K562 (cell line): Measurements from ENCODE around the gene PCDH9. TPM values are rescaled to one million over a fixed set of nuclear protein-coding genes. Genes with fewer than 3 reads are reported as not detected.

Experiments
- ATF1 ChIP-seq, 2 experiments: fragments of 450-650 bp in 1 of 2; IDR thresholded peaks; 2 replicates each; pipeline ENCODE4 v1.6.1; 2016; ENCODE audit warnings: missing compliant biosample characterization in 1 of 2, missing genetic modification characterization in 1 of 2
- ATF7 ChIP-seq: fragments of 450-650 bp; IDR thresholded peaks from 2 replicates; pipeline ENCODE4 v1.7.1; 2014; ENCODE audit warnings: mild to moderate bottlenecking, moderate library complexity
- BHLHE40 ChIP-seq: IDR thresholded peaks from 2 replicates; pipeline ENCODE4 v1.6.1; 2011; ENCODE audit warnings: low read length, improper control_type of control experiment
- CBX1 ChIP-seq: sonication (generic); IDR thresholded peaks from 2 replicates; pipeline ENCODE4 v1.6.1; 2016; ENCODE audit warnings: antibody characterized with exemption, low read depth, mild to moderate bottlenecking
- CREBBP ChIP-seq: IDR thresholded peaks from one replicate; pipeline ENCODE4 v1.6.1; 2012; ENCODE audit warnings: low read depth, mild to moderate bottlenecking, control low read depth, inconsistent platforms, low read length
- EWSR1 ChIP-seq: fragments of 450-650 bp; IDR thresholded peaks from 2 replicates; pipeline ENCODE4 v1.6.1; 2018; ENCODE audit warnings: borderline replicate concordance, mild to moderate bottlenecking, low read depth, moderate library complexity; ENCODE audit not compliant: partially characterized antibody
- HNRNPLL ChIP-seq: fragments of 200-400 bp; formaldehyde crosslinking; IDR thresholded peaks from 2 replicates; pipeline ENCODE4 v1.6.1; 2017; ENCODE audit warnings: low read length, low read depth, mild to moderate bottlenecking; ENCODE audit not compliant: poor library complexity, severe bottlenecking
- LARP7 ChIP-seq: fragments of 450-650 bp; IDR thresholded peaks from 2 replicates; pipeline ENCODE4 v1.6.1; 2016
- MAZ ChIP-seq, 2 experiments: fragments of 450-650 bp in 1 of 2; sonication (generic) in 1 of 2; formaldehyde crosslinking; IDR thresholded peaks in 1 of 2; conservative IDR thresholded peaks in 1 of 2; 2 replicates each; pipeline versions ENCODE4 v1.4.0 to v1.5.0; 2020; ENCODE audit warnings: mild to moderate bottlenecking in 1 of 2, missing genetic modification reagents in 1 of 2
- NCOA1 ChIP-seq: fragments of 450-650 bp; IDR thresholded peaks from 2 replicates; pipeline ENCODE4 v1.6.1; 2016; ENCODE audit warnings: low read depth
- PHB2 ChIP-seq: fragments of 450-650 bp; IDR thresholded peaks from 2 replicates; pipeline ENCODE4 v1.6.1; 2017; ENCODE audit warnings: low read depth
- RNF2 ChIP-seq: sonication (generic); IDR thresholded peaks from 2 replicates; pipeline ENCODE4 v1.6.1; 2016
- SMARCA5 ChIP-seq: fragments of 450-650 bp; IDR thresholded peaks from 2 replicates; pipeline ENCODE4 v1.6.1; 2016
- ZBTB17 ChIP-seq: fragments of 450-650 bp; formaldehyde crosslinking; IDR thresholded peaks from 2 replicates; pipeline ENCODE4 v1.4.0; 2020; ENCODE audit warnings: mild to moderate bottlenecking
- ZNF143 ChIP-seq: sonication (generic); formaldehyde crosslinking; IDR thresholded peaks from 2 replicates; pipeline ENCODE4 v1.9.0; 2022; ENCODE audit warnings: mild to moderate bottlenecking, missing genetic modification reagents
- ZNF184 ChIP-seq: sonication (generic); formaldehyde crosslinking; IDR thresholded peaks from 2 replicates; pipeline ENCODE4 v1.5.0; 2020; ENCODE audit warnings: missing genetic modification reagents
- ZNF444 ChIP-seq: fragments of 250-450 bp; sonication (Bioruptor Pico); IDR thresholded peaks from 2 replicates; pipeline ENCODE4 v1.4.0; 2020; ENCODE audit warnings: mild to moderate bottlenecking, moderate library complexity
- ZNF507 ChIP-seq: conservative IDR thresholded peaks from 2 replicates; pipeline ENCODE4 v1.6.1; 2017; ENCODE audit warnings: missing genetic modification characterization, missing compliant biosample characterization
- ZNF589 ChIP-seq: fragments of 200-800 bp; sonication (Bioruptor generic); IDR thresholded peaks from 2 replicates; pipeline ENCODE4 v1.6.1; 2016; ENCODE audit warnings: low read depth, missing genetic modification characterization, missing compliant biosample characterization
- polyA plus RNA-seq, 8 experiments: library from polyadenylated mRNA; depleted of rRNA in 4 of 8; stranded (reverse) in 5 of 8; unstranded in 3 of 8; fragments of >200 nt; fragmentation: Nextera tagmentation in 2 of 8; fragmentation: Illumina TruSeq in 1 of 8; extraction: Ambion mirVana in 2 of 8; extraction: Trizol in 1 of 8; gene quantifications; 2 replicates each; pipeline versions ENCODE4 v1.2.1 to v1.2.3, GENCODE V29; 2011 to 2014; ENCODE audit warnings: inconsistent platforms in 1 of 8, missing spikeins in 1 of 8
- total RNA-seq, 7 experiments: library from RNA; depleted of rRNA in 6 of 7; stranded (reverse); fragments of >200 nt in 6 of 7; fragmentation: Illumina TruSeq in 2 of 7; extraction: Trizol in 2 of 7; gene quantifications; 2 replicates each; pipeline versions ENCODE4 v1.2.1 to v1.2.3, GENCODE V29; 2011 to 2021; ENCODE audit warnings: low replicate concordance in 1 of 7
- TF ChIP-seq, protein P1 (sequence below): fragments of 450-650 bp; IDR thresholded peaks from one replicate; pipeline ENCODE4 v1.6.1; 2018; ENCODE audit warnings: mild to moderate bottlenecking, moderate library complexity; ENCODE audit not compliant: partially characterized antibody
- TF ChIP-seq, protein P2 (sequence below), 2 experiments: fragments of 450-650 bp; IDR thresholded peaks; 2 replicates each; pipeline ENCODE4 v1.6.1; 2018; ENCODE audit warnings: mild to moderate bottlenecking in 2 of 2, low read depth in 1 of 2; ENCODE audit not compliant: partially characterized antibody in 2 of 2
- TF ChIP-seq, protein P3 (sequence below): fragments of 250-450 bp; sonication (Bioruptor Pico); IDR thresholded peaks from 2 replicates; pipeline ENCODE4 v1.4.0; 2020; ENCODE audit warnings: mild to moderate bottlenecking, moderate library complexity

PCDH9 gene
- total and polyA plus RNA-seq, 9 of the 15 experiments (the other 6 are each of a cell fraction or from before 2014, with no cell fraction given), result 1.1 to 6.7 (median 4.9) TPM

DNA sequence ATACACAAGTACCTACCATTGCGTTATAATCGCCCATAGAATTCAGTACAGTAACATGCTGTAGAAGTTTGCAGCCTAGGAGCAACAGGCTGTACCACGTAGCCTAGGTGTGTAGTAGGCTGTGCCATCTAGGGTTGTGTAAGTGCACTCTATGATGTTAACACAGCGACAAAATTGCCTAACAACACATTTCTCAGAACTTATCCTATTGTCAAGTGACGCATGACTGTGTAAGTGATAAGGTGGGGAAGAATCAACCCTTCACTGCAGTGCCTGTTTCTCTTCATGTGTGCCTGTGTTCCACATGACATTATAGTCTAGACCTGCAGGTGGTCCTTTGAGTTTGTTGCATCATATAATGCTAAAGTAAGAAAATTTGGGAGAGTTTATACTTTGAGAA lies 94.0 kb downstream of the PCDH9 start (continued):
- TF ChIP-seq ATF1 (CRISPR knock-in tag; IDR thresholded peaks at IDR 0.05), result no peak
- peak; percentile 77; the same call in 1 of the 2 replicates for TF ChIP-seq ATF1 (tag; IDR thresholded peaks at IDR 0.05)
- TF ChIP-seq ZNF184 (CRISPR knock-in tag), result no peak
- no peak for TF ChIP-seq ZNF143 (CRISPR knock-in tag)
- TF ChIP-seq PHB2, result no peak
- no peak for TF ChIP-seq CBX1
- TF ChIP-seq MAZ (CRISPR knock-in tag; conservative IDR thresholded peaks at IDR 0.05 in 1 of 2, IDR thresholded peaks at IDR 0.05 in 1 of 2), result no peak
- TF ChIP-seq HNRNPLL, result no peak
- TF ChIP-seq SMARCA5, result no peak
- no peak for TF ChIP-seq CREBBP
- no peak for TF ChIP-seq ZNF444 (CRISPR knock-in tag)
- TF ChIP-seq ZBTB17 (CRISPR knock-in tag), result no peak
- no peak for TF ChIP-seq LARP7
- no peak for TF ChIP-seq ZNF507 (tag)
- no peak for TF ChIP-seq RNF2
- TF ChIP-seq, protein P1, sequence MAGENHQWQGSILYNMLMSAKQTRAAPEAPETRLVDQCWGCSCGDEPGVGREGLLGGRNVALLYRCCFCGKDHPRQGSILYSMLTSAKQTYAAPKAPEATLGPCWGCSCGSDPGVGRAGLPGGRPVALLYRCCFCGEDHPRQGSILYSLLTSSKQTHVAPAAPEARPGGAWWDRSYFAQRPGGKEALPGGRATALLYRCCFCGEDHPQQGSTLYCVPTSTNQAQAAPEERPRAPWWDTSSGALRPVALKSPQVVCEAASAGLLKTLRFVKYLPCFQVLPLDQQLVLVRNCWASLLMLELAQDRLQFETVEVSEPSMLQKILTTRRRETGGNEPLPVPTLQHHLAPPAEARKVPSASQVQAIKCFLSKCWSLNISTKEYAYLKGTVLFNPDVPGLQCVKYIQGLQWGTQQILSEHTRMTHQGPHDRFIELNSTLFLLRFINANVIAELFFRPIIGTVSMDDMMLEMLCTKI, result no peak
- no peak for TF ChIP-seq BHLHE40
- TF ChIP-seq, protein P2, sequence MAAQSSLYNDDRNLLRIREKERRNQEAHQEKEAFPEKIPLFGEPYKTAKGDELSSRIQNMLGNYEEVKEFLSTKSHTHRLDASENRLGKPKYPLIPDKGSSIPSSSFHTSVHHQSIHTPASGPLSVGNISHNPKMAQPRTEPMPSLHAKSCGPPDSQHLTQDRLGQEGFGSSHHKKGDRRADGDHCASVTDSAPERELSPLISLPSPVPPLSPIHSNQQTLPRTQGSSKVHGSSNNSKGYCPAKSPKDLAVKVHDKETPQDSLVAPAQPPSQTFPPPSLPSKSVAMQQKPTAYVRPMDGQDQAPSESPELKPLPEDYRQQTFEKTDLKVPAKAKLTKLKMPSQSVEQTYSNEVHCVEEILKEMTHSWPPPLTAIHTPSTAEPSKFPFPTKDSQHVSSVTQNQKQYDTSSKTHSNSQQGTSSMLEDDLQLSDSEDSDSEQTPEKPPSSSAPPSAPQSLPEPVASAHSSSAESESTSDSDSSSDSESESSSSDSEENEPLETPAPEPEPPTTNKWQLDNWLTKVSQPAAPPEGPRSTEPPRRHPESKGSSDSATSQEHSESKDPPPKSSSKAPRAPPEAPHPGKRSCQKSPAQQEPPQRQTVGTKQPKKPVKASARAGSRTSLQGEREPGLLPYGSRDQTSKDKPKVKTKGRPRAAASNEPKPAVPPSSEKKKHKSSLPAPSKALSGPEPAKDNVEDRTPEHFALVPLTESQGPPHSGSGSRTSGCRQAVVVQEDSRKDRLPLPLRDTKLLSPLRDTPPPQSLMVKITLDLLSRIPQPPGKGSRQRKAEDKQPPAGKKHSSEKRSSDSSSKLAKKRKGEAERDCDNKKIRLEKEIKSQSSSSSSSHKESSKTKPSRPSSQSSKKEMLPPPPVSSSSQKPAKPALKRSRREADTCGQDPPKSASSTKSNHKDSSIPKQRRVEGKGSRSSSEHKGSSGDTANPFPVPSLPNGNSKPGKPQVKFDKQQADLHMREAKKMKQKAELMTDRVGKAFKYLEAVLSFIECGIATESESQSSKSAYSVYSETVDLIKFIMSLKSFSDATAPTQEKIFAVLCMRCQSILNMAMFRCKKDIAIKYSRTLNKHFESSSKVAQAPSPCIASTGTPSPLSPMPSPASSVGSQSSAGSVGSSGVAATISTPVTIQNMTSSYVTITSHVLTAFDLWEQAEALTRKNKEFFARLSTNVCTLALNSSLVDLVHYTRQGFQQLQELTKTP (IDR thresholded peaks at IDR 0.05; ENCODE audit: low read depth in 1 of 2, partially characterized antibody in 2 of 2), result no peak
- TF ChIP-seq ZNF589 (CRISPR knock-in tag), result no peak
- TF ChIP-seq ATF7, result peak; percentile 32; the same call in 1 of the 2 replicates
- TF ChIP-seq, protein P3, sequence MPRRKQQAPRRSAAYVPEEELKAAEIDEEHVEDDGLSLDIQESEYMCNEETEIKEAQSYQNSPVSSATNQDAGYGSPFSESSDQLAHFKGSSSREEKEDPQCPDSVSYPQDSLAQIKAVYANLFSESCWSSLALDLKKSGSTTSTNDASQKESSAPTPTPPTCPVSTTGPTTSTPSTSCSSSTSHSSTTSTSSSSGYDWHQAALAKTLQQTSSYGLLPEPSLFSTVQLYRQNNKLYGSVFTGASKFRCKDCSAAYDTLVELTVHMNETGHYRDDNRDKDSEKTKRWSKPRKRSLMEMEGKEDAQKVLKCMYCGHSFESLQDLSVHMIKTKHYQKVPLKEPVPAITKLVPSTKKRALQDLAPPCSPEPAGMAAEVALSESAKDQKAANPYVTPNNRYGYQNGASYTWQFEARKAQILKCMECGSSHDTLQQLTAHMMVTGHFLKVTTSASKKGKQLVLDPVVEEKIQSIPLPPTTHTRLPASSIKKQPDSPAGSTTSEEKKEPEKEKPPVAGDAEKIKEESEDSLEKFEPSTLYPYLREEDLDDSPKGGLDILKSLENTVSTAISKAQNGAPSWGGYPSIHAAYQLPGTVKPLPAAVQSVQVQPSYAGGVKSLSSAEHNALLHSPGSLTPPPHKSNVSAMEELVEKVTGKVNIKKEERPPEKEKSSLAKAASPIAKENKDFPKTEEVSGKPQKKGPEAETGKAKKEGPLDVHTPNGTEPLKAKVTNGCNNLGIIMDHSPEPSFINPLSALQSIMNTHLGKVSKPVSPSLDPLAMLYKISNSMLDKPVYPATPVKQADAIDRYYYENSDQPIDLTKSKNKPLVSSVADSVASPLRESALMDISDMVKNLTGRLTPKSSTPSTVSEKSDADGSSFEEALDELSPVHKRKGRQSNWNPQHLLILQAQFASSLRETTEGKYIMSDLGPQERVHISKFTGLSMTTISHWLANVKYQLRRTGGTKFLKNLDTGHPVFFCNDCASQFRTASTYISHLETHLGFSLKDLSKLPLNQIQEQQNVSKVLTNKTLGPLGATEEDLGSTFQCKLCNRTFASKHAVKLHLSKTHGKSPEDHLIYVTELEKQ, result no peak
- TF ChIP-seq NCOA1, result no peak
- no peak for TF ChIP-seq EWSR1
